DMS114 treated with DMSO at 0.1 percent for 48 hours (cell line): Measurements from ENCODE around the gene PLEKHH3.
A peak's percentile ranks its signal among the peaks of the same experiment; 100 is the strongest.
"Not testable (repeated sequence)": the region's sequence is repeated elsewhere in the genome, so short reads cannot be mapped to it uniquely, and the experiment has no call there.

Source experiments
- DNase-seq: peaks from one replicate; lab custom pipeline; 2025; ENCODE audit not compliant: unreplicated experiment; lab: John Stamatoyannopoulos, UW

The PLEKHH3 gene

DNA sequence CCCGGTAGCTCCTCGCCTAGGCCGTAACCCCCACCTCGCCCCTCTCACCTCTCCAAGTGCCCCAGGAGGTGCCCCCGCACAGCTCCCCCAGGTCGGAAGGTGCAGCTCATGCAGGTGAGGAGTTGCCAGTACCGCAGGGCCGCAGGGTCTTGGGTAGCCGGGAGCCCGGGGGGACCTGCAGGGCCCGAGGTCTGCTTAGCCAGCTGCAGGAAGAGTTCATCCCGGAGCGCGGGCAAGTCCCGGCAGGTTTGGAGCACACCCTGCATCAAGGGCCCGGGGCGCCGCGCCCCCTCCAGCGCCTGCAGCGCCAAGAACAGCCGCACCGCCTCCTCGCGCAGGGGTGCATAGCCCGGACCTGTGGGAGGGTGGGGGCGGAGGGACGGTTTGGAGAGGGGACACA lies 4.8 kb downstream of the PLEKHH3 start:
- no peak for DNase-seq

DNA sequence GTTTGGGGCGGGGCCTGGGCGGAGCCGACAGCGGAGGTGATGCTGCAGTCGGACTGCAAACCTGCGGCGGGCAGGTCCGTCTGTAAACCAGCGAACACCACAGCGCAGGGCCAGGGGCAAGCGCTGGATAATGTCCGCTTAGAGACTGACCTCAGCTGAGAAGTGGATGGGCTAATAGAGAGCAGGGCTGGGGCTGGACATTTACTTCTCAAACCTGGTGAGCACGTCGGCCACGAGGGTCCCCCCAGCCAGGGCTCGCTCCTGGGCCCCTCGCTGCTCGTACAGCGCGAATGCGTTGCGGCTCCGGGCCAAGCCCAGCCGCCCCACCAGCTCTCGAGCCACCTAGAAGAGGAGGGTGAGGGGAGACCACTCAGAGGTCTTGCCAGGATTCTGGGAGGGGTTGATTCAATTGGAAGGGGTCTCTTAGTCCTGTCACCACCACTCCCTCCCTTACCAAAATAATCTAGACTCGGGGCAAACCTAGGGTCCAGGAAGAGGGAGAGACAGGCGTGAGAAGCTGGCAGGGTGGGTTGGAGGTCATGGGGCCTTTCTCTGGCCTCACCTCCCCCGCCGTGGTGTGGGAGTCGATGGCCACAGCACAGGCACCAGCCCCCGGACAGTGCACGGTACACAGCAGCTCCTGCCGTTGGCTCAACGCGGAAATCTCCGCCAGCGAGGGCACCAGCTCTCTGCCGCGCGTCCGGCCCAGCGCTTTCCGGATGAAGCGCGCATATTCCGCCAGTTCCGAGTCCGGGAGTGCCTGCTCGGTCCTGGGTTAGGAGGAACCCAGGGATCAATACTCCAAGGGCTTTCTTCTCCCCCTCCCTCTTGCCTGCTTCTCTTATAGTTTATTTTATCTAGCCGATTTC lies 5.8 kb downstream of the PLEKHH3 start:
- DNase-seq: no peak

DNA sequence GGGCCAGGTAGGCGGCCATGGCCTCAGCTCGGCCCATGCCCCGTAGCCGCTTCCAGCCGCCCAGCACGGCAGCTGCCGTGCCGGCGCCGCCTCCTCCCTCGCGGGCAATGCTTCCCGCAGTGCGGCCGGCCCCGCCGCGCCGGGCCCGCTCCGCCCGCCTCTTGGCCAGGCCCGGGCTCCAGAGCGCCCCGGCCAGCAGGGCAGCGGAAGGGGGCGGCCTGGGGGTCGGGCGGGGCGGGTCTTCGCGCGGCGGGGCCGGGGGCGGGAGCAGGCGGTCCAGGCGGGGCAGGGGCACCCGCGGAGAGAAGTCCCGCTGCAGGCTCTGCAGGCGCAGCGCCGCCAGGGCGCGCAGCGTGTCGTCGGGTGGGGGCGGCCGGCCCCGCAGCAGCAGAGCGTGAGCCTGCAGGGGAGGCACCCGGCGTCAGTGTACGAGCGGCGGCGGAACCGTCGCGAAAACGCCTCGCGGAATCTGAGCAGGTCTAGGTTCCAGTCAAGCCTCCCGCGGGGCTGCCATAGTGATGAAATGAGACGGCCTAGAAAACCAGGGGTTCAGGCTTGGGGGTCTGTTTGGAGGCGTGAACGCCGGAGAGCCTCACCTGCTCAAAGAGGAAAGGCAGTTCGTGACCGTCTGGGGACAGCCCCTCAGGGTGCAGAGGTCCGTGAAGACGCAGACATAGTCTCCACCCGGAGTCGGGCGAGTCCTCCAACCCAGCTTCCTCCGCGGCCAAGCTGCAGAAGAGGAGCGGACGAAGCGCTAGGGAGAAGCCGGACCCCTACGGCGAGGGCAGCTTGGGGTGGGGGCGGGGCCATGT lies 6.6 kb downstream of the PLEKHH3 start:
- no peak for DNase-seq

DNA sequence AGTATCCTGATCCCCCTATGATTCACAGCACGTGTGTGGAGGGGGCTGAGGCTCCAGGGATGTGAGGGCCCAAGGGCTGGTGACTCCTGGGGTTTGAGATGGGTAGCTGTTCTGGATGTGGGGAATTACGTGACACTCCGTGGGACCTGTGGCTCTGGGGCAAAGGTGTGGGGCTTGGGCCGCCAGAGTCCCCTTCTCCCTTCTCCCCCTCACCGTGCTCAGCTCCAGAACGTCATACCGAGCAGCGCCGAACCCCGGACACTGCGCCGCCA lies 7.2 kb downstream of the PLEKHH3 start:
- DNase-seq: no peak

DNA sequence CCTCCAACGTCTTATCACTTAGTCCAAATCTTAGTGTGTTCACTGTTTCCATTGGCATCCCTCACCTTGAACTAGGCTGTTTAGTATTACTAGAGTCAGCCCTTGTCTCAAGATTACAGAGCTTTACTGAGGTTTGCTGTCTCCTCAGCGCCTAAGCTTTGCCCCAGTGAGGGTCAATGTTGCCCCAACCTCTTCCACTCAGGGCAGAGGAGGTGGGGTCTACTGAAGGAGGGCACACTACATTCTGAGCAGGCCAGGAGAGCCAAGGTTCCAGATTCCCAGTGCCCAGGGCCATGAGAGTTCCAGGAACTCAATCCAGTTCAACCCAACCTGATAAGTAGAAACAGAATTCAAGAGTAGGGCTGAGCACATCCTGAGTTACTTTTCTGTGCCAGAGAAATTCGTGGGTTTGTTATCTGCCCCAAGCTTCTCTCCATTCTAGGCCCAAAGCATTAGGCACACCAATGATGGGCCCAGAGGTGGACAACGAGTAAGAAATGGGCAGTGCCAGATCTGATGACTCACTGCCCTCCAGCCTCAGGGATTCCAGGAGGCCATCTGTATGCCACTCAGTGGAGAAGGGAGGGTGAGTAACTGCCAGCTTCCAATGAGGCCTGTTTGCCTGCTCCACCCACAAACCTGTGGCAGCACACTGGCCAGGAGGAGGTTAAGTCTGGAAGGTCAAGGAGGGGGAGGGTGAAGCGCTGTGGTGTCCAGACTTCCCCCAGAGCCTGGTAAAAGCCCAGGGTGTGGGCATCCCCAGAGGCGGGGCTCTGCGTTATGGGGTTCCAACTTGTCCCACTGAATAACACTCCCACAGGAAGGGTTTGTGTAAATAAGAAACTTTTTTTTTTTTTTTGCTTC lies 9.5 kb downstream of the PLEKHH3 start:
- no peak for DNase-seq

DNA sequence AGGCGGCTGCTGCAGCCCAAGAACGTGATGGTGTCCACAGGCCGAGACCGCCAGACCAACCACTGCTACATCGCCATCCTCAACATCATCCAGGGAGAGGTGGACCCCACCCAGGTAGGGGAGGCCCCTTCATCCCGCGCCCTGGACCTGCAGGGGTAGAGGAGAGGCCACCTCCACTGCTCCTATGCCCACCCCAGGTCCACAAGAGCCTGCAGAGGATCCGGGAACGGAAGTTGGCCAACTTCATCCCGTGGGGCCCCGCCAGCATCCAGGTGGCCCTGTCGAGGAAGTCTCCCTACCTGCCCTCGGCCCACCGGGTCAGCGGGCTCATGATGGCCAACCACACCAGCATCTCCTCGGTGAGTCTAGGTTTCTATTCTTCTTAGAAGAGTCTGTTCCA lies 10.7 kb downstream of the PLEKHH3 start:
- DNase-seq: not testable (repeated sequence)

DNA sequence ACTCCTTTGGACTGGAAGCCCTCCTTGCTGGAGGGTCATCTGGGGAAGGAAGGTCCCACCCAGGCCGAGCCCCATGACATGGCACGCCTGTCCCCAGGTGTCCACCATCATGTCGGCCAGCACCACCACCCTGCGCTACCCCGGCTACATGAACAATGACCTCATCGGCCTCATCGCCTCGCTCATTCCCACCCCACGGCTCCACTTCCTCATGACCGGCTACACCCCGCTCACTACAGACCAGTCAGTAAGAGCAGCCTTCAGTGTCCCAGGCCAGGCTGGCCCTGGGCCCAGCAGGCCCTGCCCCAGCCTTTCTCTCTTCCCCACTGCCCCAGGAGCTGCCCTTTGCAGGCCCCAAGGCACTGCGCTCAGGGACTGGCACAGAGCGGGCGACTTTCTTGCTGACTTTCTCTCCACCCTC lies 11.2 kb downstream of the PLEKHH3 start:
- DNase-seq: no peak

GRCh38 chr17:42660692-42661345 lies 16.0 kb downstream of the PLEKHH3 start:
- DNase-seq: no peak

DNA sequence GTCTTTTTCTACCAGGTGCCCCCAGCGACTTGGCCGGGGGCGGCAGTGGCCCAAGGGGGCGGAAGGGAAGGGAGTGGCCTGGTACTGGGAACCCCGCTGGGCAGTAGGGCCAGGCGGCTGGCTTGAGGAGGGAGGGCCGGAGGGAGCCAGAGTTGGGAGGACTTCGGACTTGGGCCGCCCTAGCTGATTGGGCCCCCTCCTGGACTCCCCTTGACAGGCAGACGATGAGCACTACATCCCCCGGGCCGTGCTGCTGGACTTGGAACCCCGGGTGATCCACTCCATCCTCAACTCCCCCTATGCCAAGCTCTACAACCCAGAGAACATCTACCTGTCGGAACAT lies 16.9 kb downstream of the PLEKHH3 start:
- DNase-seq: not testable (repeated sequence)

DNA sequence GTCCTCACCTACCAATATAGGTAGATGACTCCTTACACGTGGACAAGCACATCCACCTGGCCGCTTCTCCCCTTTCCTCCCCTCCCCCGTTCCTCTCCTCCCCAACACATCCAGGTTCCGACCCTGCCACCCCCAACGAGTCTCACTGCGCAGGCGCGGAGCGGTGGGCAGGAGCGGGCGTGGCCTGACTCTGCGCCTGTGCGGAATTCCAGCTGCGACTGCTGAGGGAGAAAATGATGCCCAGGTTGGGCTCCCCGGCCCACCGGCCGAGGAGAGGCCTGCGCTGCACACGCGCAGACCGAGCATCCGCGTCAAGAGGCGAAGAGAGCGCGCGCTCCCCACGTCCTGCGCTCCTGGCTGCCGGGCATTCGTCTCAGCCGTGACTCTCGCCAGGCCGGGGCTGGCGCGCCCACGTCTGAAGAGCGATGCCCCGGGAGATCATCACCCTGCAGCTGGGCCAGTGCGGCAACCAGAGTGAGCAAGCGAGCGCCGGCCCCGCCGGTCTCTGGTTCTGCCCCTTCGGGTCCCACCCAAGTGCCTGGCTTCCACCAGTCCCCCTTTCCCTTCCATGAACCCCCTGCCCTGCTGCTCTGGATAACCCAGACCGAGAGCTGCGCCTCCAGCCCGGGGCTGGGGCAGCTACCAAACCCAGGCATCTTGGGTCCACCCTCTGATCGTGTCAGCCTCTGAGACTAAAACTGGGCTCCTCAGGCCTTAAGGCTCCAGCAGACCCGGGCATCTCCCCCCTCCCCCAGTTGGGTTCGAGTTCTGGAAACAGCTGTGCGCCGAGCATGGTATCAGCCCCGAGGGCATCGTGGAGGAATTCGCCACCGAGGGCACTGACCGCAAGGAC lies 17.5 kb downstream of the PLEKHH3 start, which contains the start of gene TUBG2:
Gene TUBG2, plus strand, starts transcription at position 206 of the 853 bp plus-strand sequence. Its CDS starts 220 bp downstream, at position 426.
- DNase-seq: peak; percentile 74

DNA sequence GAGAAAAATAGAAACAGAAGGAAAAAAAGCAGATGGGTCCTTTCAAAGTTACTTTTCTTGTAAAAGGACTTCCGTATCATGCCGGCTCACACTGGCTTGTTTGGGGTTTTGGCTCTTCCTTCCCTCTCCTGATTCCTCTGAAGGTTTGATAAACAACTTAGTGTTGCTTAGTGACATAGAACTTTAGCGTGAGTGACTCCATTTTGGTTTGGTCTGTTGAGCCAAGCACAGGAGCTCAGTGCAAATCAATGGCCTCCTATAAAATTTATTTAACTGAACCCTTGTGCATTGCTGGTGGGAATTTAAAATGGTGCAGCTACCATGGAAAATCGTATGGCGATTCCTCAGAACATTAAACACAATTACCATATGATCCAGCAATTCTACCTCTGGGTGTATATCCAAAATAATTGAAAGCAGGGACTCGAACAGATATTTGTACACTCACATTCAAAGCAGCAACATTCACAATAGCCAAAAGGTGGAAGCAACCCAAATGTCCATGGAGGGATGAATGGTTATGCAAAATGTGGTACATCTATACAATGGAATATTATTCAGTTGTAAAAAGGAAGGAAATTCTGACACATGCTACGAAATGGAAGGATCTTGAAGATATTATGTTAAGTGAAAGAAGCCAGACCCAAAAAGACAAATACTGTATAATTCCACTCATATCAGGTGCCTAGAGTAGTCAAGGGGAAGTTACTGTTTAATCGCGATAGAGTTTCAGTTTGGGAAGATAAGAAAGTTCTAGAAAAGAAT lies 18.8 kb downstream of the PLEKHH3 start:
- no peak for DNase-seq

DNA sequence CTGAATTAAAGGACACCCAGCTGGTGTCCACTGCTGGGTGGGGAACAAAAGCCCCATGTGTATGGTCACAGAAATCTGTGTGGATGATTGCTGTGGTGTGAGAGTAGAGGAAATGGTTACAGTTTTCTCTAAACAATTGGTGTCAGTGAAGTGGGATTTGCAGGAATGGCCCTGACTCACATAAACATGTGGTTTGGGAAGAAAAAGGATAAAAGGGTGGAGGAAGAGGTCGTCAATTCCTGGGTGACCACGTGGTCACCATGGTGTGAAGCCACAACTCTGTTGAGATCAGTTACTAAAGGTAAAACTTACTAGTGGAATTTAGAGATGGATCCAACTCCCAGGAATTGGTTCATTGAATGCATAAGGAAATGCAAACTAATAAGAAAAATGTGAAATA lies 21.3 kb downstream of the PLEKHH3 start:
- DNase-seq: no peak

DNA sequence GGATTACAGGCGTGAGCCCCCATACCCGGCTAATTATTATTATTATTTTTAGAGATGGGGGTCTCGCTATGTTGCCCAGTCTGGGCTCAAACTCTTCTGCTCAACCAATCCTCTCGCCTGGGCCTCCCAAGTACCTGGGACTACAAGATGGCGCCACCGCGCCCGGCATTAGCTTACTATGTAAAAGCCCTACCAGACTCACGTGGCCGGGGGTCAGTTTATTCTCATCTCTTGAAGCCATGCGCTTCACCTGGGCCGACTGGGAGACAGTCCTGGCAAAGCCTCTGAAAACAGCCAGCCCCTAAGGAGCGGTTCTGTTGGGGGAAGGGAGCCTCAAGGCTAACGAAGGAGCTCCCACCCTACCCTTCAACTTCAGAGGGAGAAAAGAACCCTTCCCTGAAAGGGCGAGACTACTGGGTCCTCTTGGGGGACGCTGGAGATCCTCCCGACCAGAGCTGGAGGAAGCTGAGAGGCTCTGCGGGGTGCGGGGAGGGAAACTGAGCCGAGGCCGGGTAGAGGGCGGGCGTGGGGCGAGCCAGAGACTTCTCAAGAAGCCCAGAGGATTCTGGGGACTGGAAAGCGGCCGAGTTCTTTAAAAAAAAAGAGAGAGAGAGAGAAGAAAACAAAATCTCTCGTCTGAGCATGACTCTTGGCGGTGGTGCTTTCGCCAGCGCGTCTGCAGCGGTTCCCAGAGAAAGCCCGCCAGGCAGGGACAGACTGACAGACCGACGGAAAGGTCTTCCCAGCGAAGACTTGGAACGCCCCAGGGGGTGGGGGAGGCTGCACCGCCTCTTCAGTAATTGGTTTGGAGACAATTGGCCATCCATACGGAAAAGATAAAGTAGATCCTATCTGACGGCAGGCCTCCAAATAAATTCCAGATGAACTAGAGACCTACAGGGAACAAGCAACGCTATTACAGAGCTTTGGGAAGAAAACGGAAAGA lies 23.3 kb downstream of the PLEKHH3 start:
- DNase-seq: peak; percentile 57

DNA sequence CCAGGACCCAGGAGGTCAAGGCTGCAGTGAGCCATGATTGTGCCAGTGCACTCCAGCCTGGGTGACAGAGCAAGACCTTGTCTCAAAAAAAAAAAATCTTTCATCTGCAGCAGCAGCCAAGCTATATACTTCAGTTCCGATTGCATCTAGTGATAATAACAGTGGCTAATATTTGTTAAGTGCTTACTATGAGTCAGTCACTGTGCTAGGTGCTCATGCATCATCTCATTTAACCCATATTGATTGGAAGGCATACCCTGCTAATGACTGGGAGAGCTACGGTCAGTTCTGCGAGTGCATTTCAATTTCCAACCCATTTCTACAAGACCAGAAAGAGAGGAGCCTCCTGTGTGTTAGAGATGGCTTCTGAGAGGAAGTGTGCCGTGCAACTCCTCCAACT lies 25.4 kb downstream of the PLEKHH3 start:
- no peak for DNase-seq

DNA sequence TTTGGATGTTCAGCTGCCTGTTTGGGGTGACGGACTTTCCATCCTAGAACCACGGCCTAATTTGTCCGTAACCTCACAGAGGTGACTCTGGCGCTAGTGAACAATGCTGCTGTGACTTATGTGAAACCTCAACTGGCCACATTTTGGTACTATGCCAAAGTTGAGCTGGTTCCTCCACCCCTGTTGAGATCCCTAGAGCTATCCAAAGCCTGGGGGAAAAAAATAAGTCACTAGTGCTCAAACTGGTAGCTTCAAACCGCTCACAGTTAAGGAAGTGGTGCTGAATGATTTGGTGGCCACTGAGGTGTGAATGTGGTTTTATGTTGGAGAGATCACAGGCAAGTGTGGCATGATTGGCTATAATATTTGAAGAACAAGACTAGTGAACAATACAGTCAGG lies 29.0 kb downstream of the PLEKHH3 start:
- DNase-seq: no peak

- DNase-seq: no peak
Observed at GRCh38 chr17:42642336-42642735, 34.5 kb downstream of the PLEKHH3 start.

DNA sequence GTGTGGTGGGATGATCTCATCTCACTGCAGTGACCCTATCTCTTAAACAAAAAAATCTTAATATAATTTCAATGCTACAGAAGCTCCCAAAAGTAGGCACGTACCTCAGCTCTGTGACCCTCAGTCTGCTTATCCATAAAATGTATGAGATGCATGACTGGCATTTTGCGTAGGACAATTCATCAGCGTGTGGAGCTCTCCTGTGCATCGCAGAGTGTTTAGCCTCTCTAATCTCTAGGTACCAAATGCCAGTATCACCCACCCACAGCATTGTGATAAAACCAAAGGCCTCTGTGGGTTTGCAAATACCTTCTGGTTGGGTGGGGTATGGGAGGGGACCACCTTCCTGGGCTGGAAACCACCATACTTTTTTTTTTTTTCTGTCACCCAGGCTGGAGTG lies 36.7 kb downstream of the PLEKHH3 start:
- no peak for DNase-seq

DNA sequence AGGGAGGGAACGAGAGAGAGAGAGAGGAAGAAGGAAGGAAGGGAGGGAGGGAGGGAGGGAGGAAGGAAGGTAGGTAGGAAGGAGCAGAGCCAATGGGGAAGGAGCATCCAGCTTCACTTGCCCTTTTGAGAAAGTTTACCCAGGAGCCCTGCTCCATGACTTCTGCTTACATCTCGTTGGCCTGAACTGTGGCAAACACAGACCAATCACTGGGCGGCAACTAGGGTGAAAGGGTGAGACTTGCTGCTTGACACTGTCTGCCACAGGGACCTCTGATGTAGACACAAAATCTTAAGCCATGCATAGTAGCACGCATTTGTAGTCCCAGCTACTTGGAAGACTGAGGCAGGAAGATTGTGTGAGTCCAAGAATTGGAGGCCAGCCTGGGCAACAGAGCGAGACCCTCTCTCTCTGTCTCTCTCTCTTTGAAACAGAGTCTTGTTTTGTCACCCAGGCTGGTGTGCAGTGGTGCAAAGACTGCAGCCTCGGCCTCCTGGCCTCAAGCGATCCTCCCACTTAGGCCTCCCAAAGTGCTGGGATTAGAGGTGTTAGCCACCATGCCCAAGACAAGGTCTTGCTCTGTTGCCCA lies 37.2 kb downstream of the PLEKHH3 start:
- no peak for DNase-seq
